ENCODE measurements around the gene VNN1. TPM values are rescaled to one million over a fixed set of nuclear protein-coding genes. Genes with fewer than 3 reads are reported as not detected.
"Not testable (repeated sequence)": the region's sequence is repeated elsewhere in the genome, so short reads cannot be mapped to it uniquely, and the experiment has no call there.

VNN1 gene
- total and polyA plus RNA-seq, 5 experiments from 2014 or later = not detected

DNA sequence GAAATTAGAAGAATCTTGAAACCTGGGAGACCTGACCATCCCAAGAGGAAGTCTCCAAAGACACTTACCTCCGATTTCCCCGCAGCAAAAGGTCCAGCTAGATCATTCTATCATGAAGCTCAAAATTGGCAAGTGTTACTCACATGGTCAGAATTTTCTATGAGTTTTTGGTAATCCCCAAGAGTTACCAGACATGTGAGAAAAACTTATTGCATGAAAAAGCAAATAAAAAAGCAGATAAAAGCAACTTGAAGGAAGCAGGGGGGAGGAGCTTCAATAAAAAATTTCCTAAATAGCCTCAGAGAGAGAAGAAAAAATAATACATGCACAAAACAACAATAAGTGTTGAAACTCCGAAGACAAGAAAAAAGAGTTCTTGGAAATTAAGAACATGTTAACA, 27.3 kb downstream of the VNN1 start:
- no peak overlapping the region for H3K4me3 Mint-ChIP-seq
- H3K27ac Mint-ChIP-seq = no peak overlapping the region
- H3K4me1 Mint-ChIP-seq = peaks cover 0 to 2% (median 0%) of the 10 kb centered on the region in 4 donors
- ATAC-seq (no peak), DNase-seq (no peak)
- POLR2A ChIA-PET = no interaction called here
- H3K9me3 Mint-ChIP-seq = peaks cover 0 to 2% (median 0%) of the 10 kb centered on the region in 9 donors
- H3K36me3 Mint-ChIP-seq = no peaks in the 10 kb centered on the region
- H3K27me3 Mint-ChIP-seq = peaks cover 17 to 40% (median 34%) of the 10 kb centered on the region in 5 donors

GRCh38 chr6:132685009-132685408, 28.8 kb downstream of the VNN1 start:
- H3K27me3 Mint-ChIP-seq = peaks cover 14 to 30% (median 24%) of the 10 kb centered on the region in 5 donors
- H3K4me3 Mint-ChIP-seq = no peak overlapping the region
- no peaks in the 10 kb centered on the region for H3K36me3 Mint-ChIP-seq
- peaks cover 0 to 2% (median 0%) of the 10 kb centered on the region in 9 donors for H3K9me3 Mint-ChIP-seq
- ATAC-seq (no peak), DNase-seq (no peak)
- POLR2A ChIA-PET = no interaction called here
- H3K4me1 Mint-ChIP-seq = no peaks in the 10 kb centered on the region
- H3K27ac Mint-ChIP-seq = no peak overlapping the region

DNA sequence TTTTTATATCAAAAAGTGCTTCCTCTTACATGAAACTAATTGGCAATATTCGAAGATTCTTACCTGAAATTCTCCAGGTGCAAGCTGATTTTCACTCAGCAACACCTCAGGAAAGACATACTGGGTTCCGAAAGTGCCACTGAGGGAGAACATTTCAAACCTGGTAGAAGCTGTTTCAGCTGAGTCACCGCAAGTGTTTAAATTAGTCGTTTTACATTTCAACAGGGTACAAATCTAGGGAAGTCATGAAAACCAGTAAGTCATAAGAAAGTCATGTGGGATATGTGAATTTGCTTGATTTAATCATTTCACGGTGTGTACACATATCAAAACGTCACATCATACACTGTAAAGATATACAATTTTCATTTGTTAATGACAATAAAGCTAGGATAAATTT, 29.6 kb downstream of the VNN1 start:
- H3K9me3 Mint-ChIP-seq = peaks cover 0 to 2% (median 0%) of the 10 kb centered on the region in 9 donors
- no peaks in the 10 kb centered on the region for H3K4me1 Mint-ChIP-seq

DNA sequence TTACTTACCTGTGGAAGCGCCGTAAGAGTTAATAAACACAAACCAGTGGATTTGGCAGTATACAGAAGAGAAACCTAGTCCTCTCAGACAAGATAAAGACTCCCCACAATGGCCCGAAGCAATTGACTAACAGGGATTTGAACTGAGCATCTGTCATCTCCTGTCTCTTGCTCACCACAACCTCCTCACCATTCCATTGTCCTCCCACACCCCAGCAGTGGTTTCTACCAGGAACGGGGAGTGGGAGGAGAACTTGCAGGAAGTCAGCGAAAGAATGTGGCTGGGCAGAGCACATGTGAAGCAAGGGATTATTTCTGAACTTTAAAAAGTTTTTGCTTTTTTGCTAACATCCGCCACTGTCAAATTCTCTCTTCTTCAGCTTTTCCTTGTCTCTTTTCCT, 30.3 kb downstream of the VNN1 start:
- Mint-ChIP-seq H3K9me3 (peaks cover 0 to 2% (median 0%) of the 10 kb centered on the region in 9 donors), H3K27ac (no peak overlapping the region), H3K27me3 (peaks cover 12 to 22% (median 15%) of the 10 kb centered on the region in 5 donors), H3K36me3 (no peaks in the 10 kb centered on the region), H3K4me1 (peaks cover 0 to 2% (median 0%) of the 10 kb centered on the region in 4 donors), H3K4me3 (no peak overlapping the region)
- POLR2A ChIA-PET = no interaction called here
- DNase-seq (no peak), ATAC-seq (no peak)

More for the DNA sequence above, 29.6 kb downstream of the VNN1 start:
- no peak overlapping the region for H3K27ac Mint-ChIP-seq
- DNase-seq (no peak), ATAC-seq (no peak)
- H3K36me3 Mint-ChIP-seq = no peaks in the 10 kb centered on the region
- H3K27me3 Mint-ChIP-seq = peaks cover 14 to 22% (median 18%) of the 10 kb centered on the region in 5 donors
- H3K4me3 Mint-ChIP-seq = no peak overlapping the region
- POLR2A ChIA-PET = no interaction called here

DNA sequence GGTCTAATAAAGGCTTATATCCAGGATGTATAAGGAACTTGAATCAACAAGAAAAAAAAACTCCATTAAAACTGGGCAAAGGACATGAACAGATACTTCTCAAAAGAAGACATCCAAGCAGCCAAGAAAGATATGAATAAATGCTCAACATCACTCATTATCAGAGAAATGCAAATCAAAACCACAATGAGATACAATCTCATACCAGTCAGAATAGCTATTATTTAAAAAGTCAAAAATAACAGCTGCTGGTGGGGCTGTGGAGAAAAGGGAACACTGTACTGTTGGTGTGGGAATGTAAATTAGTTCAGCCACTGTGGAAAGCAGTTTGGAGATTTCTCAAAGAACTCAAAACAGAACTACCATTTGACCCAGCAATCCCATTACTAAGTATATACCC, 34.8 kb downstream of the VNN1 start:
- ATAC-seq, H3K4me3 Mint-ChIP-seq, POLR2A ChIA-PET, H3K36me3 Mint-ChIP-seq, H3K27ac Mint-ChIP-seq, H3K9me3 Mint-ChIP-seq, DNase-seq: not testable (repeated sequence)
- peaks cover 3 to 19% (median 4%) of the 10 kb centered on the region in 5 donors for H3K27me3 Mint-ChIP-seq
- peaks cover 0 to 11% (median 0%) of the 10 kb centered on the region in 4 donors for H3K4me1 Mint-ChIP-seq

DNA sequence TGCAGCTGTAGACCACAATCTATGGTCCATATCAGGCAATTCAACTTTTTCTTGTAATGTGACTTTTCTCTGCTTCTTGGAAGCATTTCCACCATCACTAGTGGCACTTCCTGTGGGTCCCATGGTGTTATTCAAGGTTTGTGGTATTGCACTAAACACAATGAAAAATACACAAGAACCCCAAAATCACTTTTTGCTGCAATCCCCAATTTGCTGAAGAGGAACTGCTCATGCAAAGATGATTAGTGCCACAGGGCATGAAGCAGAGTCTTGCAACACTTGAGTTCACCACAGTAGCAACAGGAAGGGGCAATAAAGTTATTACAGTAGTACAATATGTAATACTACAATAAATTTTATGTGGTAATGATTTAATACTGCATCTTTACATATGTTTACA, 38.1 kb downstream of the VNN1 start:
- Mint-ChIP-seq H3K27me3 (peaks cover 2 to 19% (median 4%) of the 10 kb centered on the region in 5 donors), H3K4me1 (peaks cover 0 to 11% (median 0%) of the 10 kb centered on the region in 4 donors), H3K27ac (no peak overlapping the region), H3K9me3 (no peaks in the 10 kb centered on the region), H3K4me3 (no peak overlapping the region), H3K36me3 (no peaks in the 10 kb centered on the region)
- DNase-seq (no peak), ATAC-seq (no peak)
- POLR2A ChIA-PET = no interaction called here

- ATAC-seq (no peak), DNase-seq (no peak)
- POLR2A ChIA-PET = no interaction called here
- H3K27ac Mint-ChIP-seq = peak overlapping the region in 1 of 10 donors; percentile 12
- H3K27me3 Mint-ChIP-seq = peaks cover 2 to 21% (median 4%) of the 10 kb centered on the region in 5 donors
- no peak overlapping the region for H3K4me3 Mint-ChIP-seq
- H3K36me3 Mint-ChIP-seq = no peaks in the 10 kb centered on the region
- peaks cover 0 to 13% (median under 1%) of the 10 kb centered on the region in 4 donors for H3K4me1 Mint-ChIP-seq
- no peaks in the 10 kb centered on the region for H3K9me3 Mint-ChIP-seq
Observed at GRCh38 chr6:132675002-132675401, 38.9 kb downstream of the VNN1 start.

- ATAC-seq (no peak), DNase-seq (no peak)
- Mint-ChIP-seq H3K4me1 (peaks cover 4 to 15% (median 4%) of the 10 kb centered on the region in 4 donors), H3K27me3 (peaks cover 2 to 27% (median 8%) of the 10 kb centered on the region in 5 donors), H3K4me3 (no peak overlapping the region), H3K9me3 (no peaks in the 10 kb centered on the region), H3K27ac (no peak overlapping the region), H3K36me3 (no peaks in the 10 kb centered on the region)
- POLR2A ChIA-PET = no interaction called here
Observed at GRCh38 chr6:132673376-132674094, 40.3 kb downstream of the VNN1 start.

- peaks cover 0 to 8% (median 5%) of the 10 kb centered on the region in 5 donors for H3K27me3 Mint-ChIP-seq
- ATAC-seq (no peak), DNase-seq (no peak)
- H3K4me3 Mint-ChIP-seq = no peak overlapping the region
- H3K27ac Mint-ChIP-seq = no peak overlapping the region
- no peaks in the 10 kb centered on the region for H3K36me3 Mint-ChIP-seq
- H3K9me3 Mint-ChIP-seq = no peaks in the 10 kb centered on the region
- peaks cover 4 to 11% (median 4%) of the 10 kb centered on the region in 4 donors for H3K4me1 Mint-ChIP-seq
- POLR2A ChIA-PET = no interaction called here
Observed at GRCh38 chr6:132671295-132671694, 42.6 kb downstream of the VNN1 start.

GRCh38 chr6:132669690-132670291, 44.1 kb downstream of the VNN1 start:
- no peak for ATAC-seq
- peaks cover 0 to under 1% (median 0%) of the 10 kb centered on the region in 9 donors for H3K9me3 Mint-ChIP-seq

GRCh38 chr6:132666118-132666517, 47.7 kb downstream of the VNN1 start:
- Mint-ChIP-seq H3K36me3 (no peaks in the 10 kb centered on the region), H3K4me1 (peaks cover 4 to 5% (median 4%) of the 10 kb centered on the region in 4 donors), H3K27me3 (peaks cover 0 to 8% (median 4%) of the 10 kb centered on the region in 5 donors), H3K4me3 (no peak overlapping the region), H3K9me3 (peaks cover 0 to 2% (median 0%) of the 10 kb centered on the region in 9 donors), H3K27ac (no peak overlapping the region)
- DNase-seq (no peak), ATAC-seq (no peak)
- POLR2A ChIA-PET = no interaction called here

More at GRCh38 chr6:132669690-132670291, 44.1 kb downstream of the VNN1 start:
- Mint-ChIP-seq H3K4me3 (no peak overlapping the region), H3K4me1 (peaks cover 4 to 5% (median 4%) of the 10 kb centered on the region in 4 donors), H3K27ac (peak overlapping the region in 1 of 10 donors; percentile 64), H3K27me3 (peaks cover 0 to 8% (median 4%) of the 10 kb centered on the region in 5 donors), H3K36me3 (no peaks in the 10 kb centered on the region)
- DNase-seq = peak in 3 of 10 donors; percentile 44 to 45 (median 44)
- POLR2A ChIA-PET = interaction anchor here (0.7 to 1.0 kb wide), 2 partner anchors 128 to 145 kb away, joined by 3 to 5 read pairs; partner anchors contain the start of genes RPS12 and SLC18B1

GRCh38 chr6:132664309-132665034, 49.4 kb downstream of the VNN1 start:
- H3K9me3 Mint-ChIP-seq = peaks cover 0 to 2% (median 0%) of the 10 kb centered on the region in 9 donors
- no peaks in the 10 kb centered on the region for H3K4me1 Mint-ChIP-seq
- POLR2A ChIA-PET = no interaction called here
- no peak overlapping the region for H3K27ac Mint-ChIP-seq
- H3K27me3 Mint-ChIP-seq = peaks cover 0 to 1% (median 0%) of the 10 kb centered on the region in 5 donors
- ATAC-seq = no peak
- H3K4me3 Mint-ChIP-seq = no peak overlapping the region
- DNase-seq = no peak
- no peaks in the 10 kb centered on the region for H3K36me3 Mint-ChIP-seq

- Mint-ChIP-seq H3K27me3 (no peaks in the 10 kb centered on the region), H3K36me3 (no peaks in the 10 kb centered on the region), H3K9me3 (peaks cover 0 to 2% (median 0%) of the 10 kb centered on the region in 9 donors), H3K4me3 (no peak overlapping the region), H3K27ac (no peak overlapping the region), H3K4me1 (no peaks in the 10 kb centered on the region)
- DNase-seq = no peak
- POLR2A ChIA-PET = no interaction called here
- ATAC-seq = no peak
Observed at GRCh38 chr6:132663661-132664060, 50.2 kb downstream of the VNN1 start.
